HepG2 (cell line): ENCODE results near the gene NLRP5. TPM values are rescaled to one million over a fixed set of nuclear protein-coding genes. Genes with fewer than 3 reads are reported as not detected.

Experiments
- ARHGAP35 ChIP-seq: sonication (generic); formaldehyde crosslinking; IDR thresholded peaks from 2 replicates; pipeline ENCODE4 v1.9.0; 2022; ENCODE audit warnings: mild to moderate bottlenecking, inconsistent platforms, moderate library complexity, missing genetic modification reagents, borderline replicate concordance
- ATF6 ChIP-seq: sonication (generic); formaldehyde crosslinking; conservative IDR thresholded peaks from 2 replicates; pipeline ENCODE4 v1.4.0; 2020; ENCODE audit warnings: missing genetic modification reagents
- CCDC6 ChIP-seq: sonication (generic); formaldehyde crosslinking; IDR thresholded peaks from 2 replicates; pipeline ENCODE4 v1.8.1; 2022; ENCODE audit warnings: mild to moderate bottlenecking, missing genetic modification reagents, moderate library complexity
- HOMEZ ChIP-seq: IDR thresholded peaks from 2 replicates; pipeline ENCODE4 v1.6.1; 2016; ENCODE audit warnings: low read depth
- RELA ChIP-seq: sonication (generic); formaldehyde crosslinking; IDR thresholded peaks from 2 replicates; pipeline ENCODE4 v1.4.0; 2020; ENCODE audit warnings: missing genetic modification reagents
- REPIN1 ChIP-seq: sonication (generic); formaldehyde crosslinking; IDR thresholded peaks from 2 replicates; pipeline ENCODE4 v1.8.0; 2022; ENCODE audit warnings: missing genetic modification reagents, low read depth, mild to moderate bottlenecking, borderline replicate concordance
- REST ChIP-seq, 2 experiments: IDR thresholded peaks; 2 replicates each; pipeline ENCODE4 v1.6.1; 2011 to 2012; ENCODE audit warnings: low read length in 2 of 2, borderline replicate concordance in 1 of 2, low read depth in 1 of 2, mild to moderate bottlenecking in 1 of 2, moderate library complexity in 1 of 2
- RXRB ChIP-seq: IDR thresholded peaks from 2 replicates; pipeline ENCODE4 v1.6.1; 2016; ENCODE audit warnings: borderline replicate concordance, missing genetic modification reagents, missing compliant biosample characterization
- SMYD3 ChIP-seq: sonication (generic); formaldehyde crosslinking; IDR thresholded peaks from 2 replicates; pipeline ENCODE4 v1.8.1; 2023; ENCODE audit warnings: mild to moderate bottlenecking, missing genetic modification reagents
- SNAPC5 ChIP-seq: sonication (generic); formaldehyde crosslinking; IDR thresholded peaks from 2 replicates; pipeline ENCODE4 v1.8.1; 2023; ENCODE audit warnings: mild to moderate bottlenecking, missing genetic modification reagents, borderline replicate concordance
- ZNF224 ChIP-seq: sonication (generic); formaldehyde crosslinking; IDR thresholded peaks from 2 replicates; pipeline ENCODE4 v1.5.0; 2020; ENCODE audit warnings: mild to moderate bottlenecking, missing genetic modification reagents
- ZNF614 ChIP-seq: IDR thresholded peaks from 2 replicates; pipeline ENCODE4 v1.6.1; 2018; ENCODE audit warnings: missing biosample characterization, missing genetic modification reagents, inconsistent platforms, borderline replicate concordance
- ZNF768 ChIP-seq: sonication (generic); formaldehyde crosslinking; IDR thresholded peaks from 2 replicates; pipeline ENCODE4 v1.4.0; 2020; ENCODE audit warnings: missing genetic modification reagents
- polyA plus RNA-seq, 8 experiments: library from polyadenylated mRNA; depleted of rRNA in 3 of 8; stranded (reverse) in 7 of 8; unstranded in 1 of 8; fragments of >200 nt; fragmentation: Illumina TruSeq in 4 of 8; extraction: Trizol in 4 of 8; gene quantifications; 2 replicates each; pipeline versions ENCODE4 v1.2.1 to v1.2.3, GENCODE V29; 2011 to 2016; ENCODE audit warnings: low read depth in 4 of 8, missing spikeins in 1 of 8, mixed read lengths in 1 of 8; ENCODE audit not compliant: insufficient read depth in 1 of 8
- total RNA-seq, 5 experiments: library from RNA; depleted of rRNA; stranded (reverse); fragments of >200 nt; fragmentation: Illumina TruSeq; extraction: Trizol; gene quantifications; 2 replicates each; pipeline ENCODE4 v1.2.3, GENCODE V29; 2016; ENCODE audit warnings: low read depth in 1 of 5
- TF ChIP-seq, protein P1 (sequence below): sonication (generic); formaldehyde crosslinking; IDR thresholded peaks from 2 replicates; pipeline ENCODE4 v1.8.0; 2022; ENCODE audit warnings: missing genetic modification reagents, mild to moderate bottlenecking, inconsistent platforms, borderline replicate concordance
- TF ChIP-seq, protein P2 (sequence below): sonication (generic); formaldehyde crosslinking; IDR thresholded peaks from 2 replicates; pipeline ENCODE4 v1.8.0; 2022; ENCODE audit warnings: missing genetic modification reagents, mild to moderate bottlenecking, moderate library complexity, borderline replicate concordance

NLRP5 gene
- total and polyA plus RNA-seq, 2 of the 13 experiments (the other 11 are each of a cell fraction or from before 2014, with no cell fraction given) = not detected

- TF ChIP-seq ZNF768 (CRISPR knock-in tag) (0 out of 2 replicates have a peak, but pooled peaks have one; percentile 48), REPIN1 (CRISPR knock-in tag) (peak; percentile 41; the same call in 1 of the 2 replicates), ZNF614 (peak; percentile 73; the same call in 1 of the 2 replicates), ATF6 (CRISPR knock-in tag) (no peak), ZNF224 (0 out of 2 replicates have a peak, but pooled peaks have one; percentile 53), REST (IDR thresholded peaks at IDR 0.05; ENCODE audit: borderline replicate concordance in 1 of 2, low read depth in 1 of 2, low read length in 2 of 2) (peak in 1 of 2 experiments; percentile 21; a peak in 1 of 4 replicates), RELA (CRISPR knock-in tag) (peak; percentile 74; the same call in 1 of the 2 replicates), CCDC6 (CRISPR knock-in tag) (peak; percentile 82; the same call in 1 of the 2 replicates), HOMEZ (CRISPR knock-in tag) (peak; percentile 64; the same call in 1 of the 2 replicates), RXRB (CRISPR knock-in tag) (peak; percentile 95), SMYD3 (CRISPR knock-in tag) (no peak), SNAPC5 (CRISPR knock-in tag) (no peak), ARHGAP35 (CRISPR knock-in tag) (no peak)
- TF ChIP-seq, protein P1, sequence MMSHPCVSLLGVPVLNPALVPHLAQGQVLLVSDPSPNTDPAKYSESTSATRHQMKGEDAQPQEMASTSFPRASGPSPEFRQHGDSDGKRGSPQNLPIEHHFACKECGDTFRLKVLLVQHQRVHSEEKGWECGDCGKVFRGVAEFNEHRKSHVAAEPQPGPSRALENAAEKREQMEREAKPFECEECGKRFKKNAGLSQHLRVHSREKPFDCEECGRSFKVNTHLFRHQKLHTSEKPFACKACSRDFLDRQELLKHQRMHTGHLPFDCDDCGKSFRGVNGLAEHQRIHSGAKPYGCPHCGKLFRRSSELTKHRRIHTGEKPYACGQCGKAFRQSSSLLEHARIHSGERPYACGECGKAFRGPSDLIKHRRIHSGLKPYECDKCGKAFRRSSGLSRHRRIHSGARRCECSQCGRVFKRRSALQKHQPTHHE (CRISPR knock-in tag) = no peak
- TF ChIP-seq, protein P2, sequence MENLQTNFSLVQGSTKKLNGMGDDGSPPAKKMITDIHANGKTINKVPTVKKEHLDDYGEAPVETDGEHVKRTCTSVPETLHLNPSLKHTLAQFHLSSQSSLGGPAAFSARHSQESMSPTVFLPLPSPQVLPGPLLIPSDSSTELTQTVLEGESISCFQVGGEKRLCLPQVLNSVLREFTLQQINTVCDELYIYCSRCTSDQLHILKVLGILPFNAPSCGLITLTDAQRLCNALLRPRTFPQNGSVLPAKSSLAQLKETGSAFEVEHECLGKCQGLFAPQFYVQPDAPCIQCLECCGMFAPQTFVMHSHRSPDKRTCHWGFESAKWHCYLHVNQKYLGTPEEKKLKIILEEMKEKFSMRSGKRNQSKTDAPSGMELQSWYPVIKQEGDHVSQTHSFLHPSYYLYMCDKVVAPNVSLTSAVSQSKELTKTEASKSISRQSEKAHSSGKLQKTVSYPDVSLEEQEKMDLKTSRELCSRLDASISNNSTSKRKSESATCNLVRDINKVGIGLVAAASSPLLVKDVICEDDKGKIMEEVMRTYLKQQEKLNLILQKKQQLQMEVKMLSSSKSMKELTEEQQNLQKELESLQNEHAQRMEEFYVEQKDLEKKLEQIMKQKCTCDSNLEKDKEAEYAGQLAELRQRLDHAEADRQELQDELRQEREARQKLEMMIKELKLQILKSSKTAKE (CRISPR knock-in tag) = peak; percentile 70; the same call in 1 of the 2 replicates
Observed at GRCh38 chr19:56110515-56111448, 124.2 kb downstream of the NLRP5 start (continued).
